Measurements from ENCODE around the gene CSTB. TPM values are rescaled to one million over a fixed set of nuclear protein-coding genes. Genes with fewer than 3 reads are reported as not detected.
A peak's percentile ranks its signal among the peaks of the same experiment; 100 is the strongest.

The CSTB gene
- total and polyA plus RNA-seq, 2 experiments from 2014 or later: 24.1 to 120 TPM

DNA sequence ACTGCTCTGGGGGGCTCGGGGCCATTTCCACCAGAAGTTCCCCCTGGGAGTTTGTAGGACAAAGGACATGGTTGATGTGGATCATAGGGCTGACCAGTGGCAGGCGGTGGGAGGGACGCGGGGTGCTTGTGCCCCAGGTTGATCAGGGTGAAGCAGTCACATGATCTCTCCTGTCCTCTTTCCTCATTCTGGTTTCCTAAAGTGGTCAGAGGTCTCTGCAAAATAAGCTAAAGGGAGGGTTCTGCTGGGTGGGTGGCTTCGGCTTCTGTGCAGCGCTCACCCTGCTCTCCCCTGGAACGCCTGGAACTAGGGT lies 48.0 kb downstream of the CSTB start:
- H2AFZ ChIP-seq: no peak overlapping the region
- H3K27me3 ChIP-seq: no peaks in the 10 kb centered on the region
- 20% methylated on average over 6 of the region's 7 CpGs for WGBS (ENCODE audit: low lambda C conversion rate, missing lambda C conversion rate)
- no peak for TF ChIP-seq EZH2phosphoT487 (IDR thresholded peaks at IDR 0.05; ENCODE audit: low read depth, severe bottlenecking, unreplicated experiment)
- TF ChIP-seq, protein P1, sequence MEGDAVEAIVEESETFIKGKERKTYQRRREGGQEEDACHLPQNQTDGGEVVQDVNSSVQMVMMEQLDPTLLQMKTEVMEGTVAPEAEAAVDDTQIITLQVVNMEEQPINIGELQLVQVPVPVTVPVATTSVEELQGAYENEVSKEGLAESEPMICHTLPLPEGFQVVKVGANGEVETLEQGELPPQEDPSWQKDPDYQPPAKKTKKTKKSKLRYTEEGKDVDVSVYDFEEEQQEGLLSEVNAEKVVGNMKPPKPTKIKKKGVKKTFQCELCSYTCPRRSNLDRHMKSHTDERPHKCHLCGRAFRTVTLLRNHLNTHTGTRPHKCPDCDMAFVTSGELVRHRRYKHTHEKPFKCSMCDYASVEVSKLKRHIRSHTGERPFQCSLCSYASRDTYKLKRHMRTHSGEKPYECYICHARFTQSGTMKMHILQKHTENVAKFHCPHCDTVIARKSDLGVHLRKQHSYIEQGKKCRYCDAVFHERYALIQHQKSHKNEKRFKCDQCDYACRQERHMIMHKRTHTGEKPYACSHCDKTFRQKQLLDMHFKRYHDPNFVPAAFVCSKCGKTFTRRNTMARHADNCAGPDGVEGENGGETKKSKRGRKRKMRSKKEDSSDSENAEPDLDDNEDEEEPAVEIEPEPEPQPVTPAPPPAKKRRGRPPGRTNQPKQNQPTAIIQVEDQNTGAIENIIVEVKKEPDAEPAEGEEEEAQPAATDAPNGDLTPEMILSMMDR (IDR thresholded peaks at IDR 0.05; ENCODE audit: poor library complexity): no peak
- H3K9me3 ChIP-seq (ENCODE audit: low read depth): no peaks in the 10 kb centered on the region
- no peaks in the 10 kb centered on the region for H3K36me3 ChIP-seq (replicated peaks; ENCODE audit: insufficient read depth, low read depth)
- H4K20me1 ChIP-seq (ENCODE audit: insufficient read depth, poor library complexity, severe bottlenecking): peaks cover 29% of the 10 kb centered on the region
- peak overlapping the region; percentile 87 for H3K4me2 ChIP-seq
- no peaks in the 10 kb centered on the region for H3K9me2 ChIP-seq (replicated peaks; ENCODE audit: insufficient read depth)
- H3K27ac ChIP-seq: peak overlapping the region; percentile 99
- peaks cover 57% of the 10 kb centered on the region for H3K4me1 ChIP-seq (ENCODE audit: insufficient read depth)
- DNase-seq (ENCODE audit: low spot score): no peak
- H3K4me3 ChIP-seq: no peak overlapping the region
- peaks cover 91% of the 10 kb centered on the region for H3K79me2 ChIP-seq

DNA sequence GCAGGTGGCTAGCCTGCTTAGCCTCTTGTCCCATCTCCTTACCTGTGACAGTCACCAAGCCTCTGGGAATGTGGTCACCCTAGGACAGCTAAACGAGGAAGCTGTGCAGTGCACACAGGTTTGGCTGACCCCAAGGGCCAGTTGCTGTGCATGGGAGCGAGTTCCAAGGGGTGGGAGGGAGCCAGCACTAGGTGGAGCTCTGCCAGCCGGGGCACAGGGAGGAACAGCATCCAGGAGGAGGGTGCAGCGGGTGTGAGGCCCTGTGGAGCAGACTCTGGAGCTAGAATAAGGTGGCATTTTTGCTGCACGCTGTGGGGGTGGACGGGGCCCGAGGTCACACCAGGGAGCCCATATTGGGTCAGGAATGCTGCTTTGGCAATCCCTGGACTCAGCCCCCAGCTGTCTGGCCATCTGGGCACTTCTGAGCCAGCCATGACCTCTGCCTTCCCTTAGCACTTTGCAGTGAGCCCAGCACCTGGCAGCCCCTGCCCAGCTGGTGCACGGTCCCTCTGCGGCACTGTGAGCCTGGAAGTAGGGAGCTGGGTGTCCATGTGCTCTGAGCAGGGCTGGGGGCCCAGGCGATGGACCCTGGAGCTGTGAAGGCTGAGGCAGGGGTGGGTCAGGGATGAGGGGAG lies 48.5 kb downstream of the CSTB start:
- Histone ChIP-seq H4K20me1 (ENCODE audit: insufficient read depth, poor library complexity, severe bottlenecking) (peaks cover 33% of the 10 kb centered on the region), H3K27me3 (no peaks in the 10 kb centered on the region), H3K79me2 (peaks cover 91% of the 10 kb centered on the region), H3K4me3 (no peak overlapping the region), H3K36me3 (replicated peaks; ENCODE audit: insufficient read depth, low read depth) (no peaks in the 10 kb centered on the region), H2AFZ (no peak overlapping the region), H3K4me1 (ENCODE audit: insufficient read depth) (peaks cover 53% of the 10 kb centered on the region), H3K9me3 (ENCODE audit: low read depth) (no peaks in the 10 kb centered on the region), H3K4me2 (peak overlapping the region; percentile 87), H3K27ac (peak overlapping the region; percentile 99), H3K9me2 (replicated peaks; ENCODE audit: insufficient read depth) (no peaks in the 10 kb centered on the region)
- 78% methylated on average over 10 of the region's 10 CpGs for WGBS (ENCODE audit: low lambda C conversion rate, missing lambda C conversion rate)
- no peak for DNase-seq (ENCODE audit: low spot score)
- TF ChIP-seq, protein P1 (IDR thresholded peaks at IDR 0.05; ENCODE audit: poor library complexity): no peak
- TF ChIP-seq EZH2phosphoT487 (IDR thresholded peaks at IDR 0.05; ENCODE audit: low read depth, severe bottlenecking, unreplicated experiment): no peak
- TF ChIP-seq EZH2 (IDR thresholded peaks at IDR 0.05; ENCODE audit: borderline replicate concordance): no peak

DNA sequence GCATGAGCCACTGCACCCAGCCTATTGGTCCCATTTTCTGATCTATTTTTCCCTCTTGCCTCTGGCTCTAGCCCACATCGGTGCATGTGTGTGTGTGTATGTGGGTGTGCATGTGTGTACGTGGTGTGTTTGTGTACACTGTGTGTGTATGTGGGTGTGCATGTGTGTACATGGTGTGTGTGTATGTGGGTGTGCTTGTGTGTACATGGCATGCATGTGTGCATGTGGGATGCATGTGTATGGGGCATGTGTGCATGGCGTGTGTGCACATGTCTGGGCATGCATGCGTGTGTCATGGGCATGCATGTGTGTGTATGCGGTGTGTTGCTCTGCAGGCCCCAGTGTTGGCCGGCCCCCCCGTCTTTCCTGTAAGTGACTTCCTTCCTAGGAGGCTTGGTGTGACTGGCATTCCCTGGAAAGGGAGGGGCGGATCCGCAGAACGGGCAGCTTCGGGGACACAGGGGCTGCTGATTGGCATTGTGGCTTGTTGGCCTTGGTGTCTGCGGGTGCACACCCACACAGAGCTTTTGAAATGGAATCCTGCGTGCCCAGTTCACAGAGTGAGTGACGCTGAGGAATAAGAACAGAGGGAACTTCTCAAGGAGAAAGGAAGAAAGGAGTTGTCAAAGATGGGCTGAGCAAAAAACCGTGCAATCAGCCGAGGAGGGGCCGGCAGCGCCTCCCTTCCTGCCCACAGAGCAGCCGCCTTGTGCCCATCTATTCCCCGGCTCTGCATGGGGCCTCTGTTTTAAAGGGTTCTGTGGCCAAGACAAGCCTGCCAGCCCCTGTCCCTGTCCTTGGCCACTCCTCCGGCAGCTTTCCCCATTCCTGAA lies 49.2 kb downstream of the CSTB start:
- WGBS (ENCODE audit: low lambda C conversion rate, missing lambda C conversion rate): 94% methylated on average over 21 of the region's 21 CpGs
- Histone ChIP-seq H3K27me3 (no peaks in the 10 kb centered on the region), H3K27ac (peak overlapping the region; percentile 99), H3K4me2 (peak overlapping the region; percentile 87), H3K4me3 (no peak overlapping the region), H3K36me3 (replicated peaks; ENCODE audit: insufficient read depth, low read depth) (no peaks in the 10 kb centered on the region), H2AFZ (no peak overlapping the region), H3K9me3 (ENCODE audit: low read depth) (no peaks in the 10 kb centered on the region), H3K79me2 (peaks cover 91% of the 10 kb centered on the region), H3K4me1 (ENCODE audit: insufficient read depth) (peaks cover 45% of the 10 kb centered on the region), H3K9me2 (replicated peaks; ENCODE audit: insufficient read depth) (no peaks in the 10 kb centered on the region), H4K20me1 (ENCODE audit: insufficient read depth, poor library complexity, severe bottlenecking) (peaks cover 39% of the 10 kb centered on the region)
- TF ChIP-seq EZH2phosphoT487 (IDR thresholded peaks at IDR 0.05; ENCODE audit: low read depth, severe bottlenecking, unreplicated experiment): no peak
- TF ChIP-seq EZH2 (IDR thresholded peaks at IDR 0.05; ENCODE audit: borderline replicate concordance): no peak
- TF ChIP-seq, protein P1 (IDR thresholded peaks at IDR 0.05; ENCODE audit: poor library complexity): no peak
- DNase-seq (ENCODE audit: low spot score): no peak

Small RNAs within 50 kb of the gene (small RNA-seq; reads per million reads assigned to genes)
- gene AP001052.1: not detected

Other genes with a start within 250 kb of the CSTB start
- 1.4 and 2.1 TPM in 2 replicates for gene HSF2BP, start 116.8 kb downstream of the CSTB start, total RNA-seq
- gene HSF2BP, start 116.8 kb downstream of the CSTB start, polyA plus RNA-seq: 1.3 and 3.1 TPM in 2 replicates
- gene RRP1B, start 116.7 kb downstream of the CSTB start, total RNA-seq: 19.2 and 20.3 TPM in 2 replicates
- 16.5 and 18.6 TPM in 2 replicates for gene RRP1B, start 116.7 kb downstream of the CSTB start, polyA plus RNA-seq
- 80.3 and 103 TPM in 2 replicates for gene PDXK, start 57.2 kb downstream of the CSTB start, total RNA-seq
- gene PDXK, start 57.2 kb downstream of the CSTB start, polyA plus RNA-seq: 185 and 192 TPM in 2 replicates
- gene RRP1, start 13.3 kb upstream of the CSTB start, total RNA-seq: 20.8 and 24.1 TPM in 2 replicates
- gene RRP1, start 13.3 kb upstream of the CSTB start, polyA plus RNA-seq: 32.0 and 40.9 TPM in 2 replicates
- gene AGPAT3, start 88.9 kb upstream of the CSTB start, total RNA-seq: 51.2 and 63.9 TPM in 2 replicates
- 31.7 and 41.0 TPM in 2 replicates for gene AGPAT3, start 88.9 kb upstream of the CSTB start, polyA plus RNA-seq
- gene TRAPPC10, start 236.0 kb upstream of the CSTB start, total RNA-seq: 16.6 and 17.7 TPM in 2 replicates
- 12.9 and 13.1 TPM in 2 replicates for gene TRAPPC10, start 236.0 kb upstream of the CSTB start, polyA plus RNA-seq

Data from hepatocyte (in vitro differentiated cells).